ENCODE results near the gene CACNA2D3.

Gene CACNA2D3

GRCh38 chr3:54712539-54712938, 590.2 kb downstream of the CACNA2D3 start:
- DNase-seq: no peak

- no peak for DNase-seq
These were observed 590.7 kb downstream of the CACNA2D3 start for GRCh38 chr3:54713031-54713430.

GRCh38 chr3:54713455-54713854, 591.1 kb downstream of the CACNA2D3 start:
- no peak for DNase-seq

GRCh38 chr3:54714035-54714434, 591.7 kb downstream of the CACNA2D3 start:
- no peak for DNase-seq

GRCh38 chr3:54717506-54717905, 595.2 kb downstream of the CACNA2D3 start:
- DNase-seq: no peak

- DNase-seq: no peak
These were observed 597.6 kb downstream of the CACNA2D3 start for GRCh38 chr3:54719914-54720313.

GRCh38 chr3:54720604-54721003, 598.3 kb downstream of the CACNA2D3 start:
- DNase-seq: no peak

- DNase-seq: no peak
These were observed 609.5 kb downstream of the CACNA2D3 start for GRCh38 chr3:54731732-54732445.

- DNase-seq: no peak
These were observed 611.0 kb downstream of the CACNA2D3 start for GRCh38 chr3:54733106-54734006.

GRCh38 chr3:54736459-54736858, 614.1 kb downstream of the CACNA2D3 start:
- no peak for DNase-seq

- DNase-seq: no peak
These were observed 621.4 kb downstream of the CACNA2D3 start for GRCh38 chr3:54743755-54744154.

GRCh38 chr3:54744291-54744690, 621.9 kb downstream of the CACNA2D3 start:
- no peak for DNase-seq

GRCh38 chr3:54745843-54746242, 623.5 kb downstream of the CACNA2D3 start:
- no peak for DNase-seq

- DNase-seq: no peak
These were observed 624.4 kb downstream of the CACNA2D3 start for GRCh38 chr3:54746722-54747121.

GRCh38 chr3:54755756-54756155, 633.4 kb downstream of the CACNA2D3 start:
- DNase-seq: no peak

- DNase-seq: no peak
These were observed 634.0 kb downstream of the CACNA2D3 start for GRCh38 chr3:54756330-54756731.

GRCh38 chr3:54758461-54758860, 636.1 kb downstream of the CACNA2D3 start:
- no peak for DNase-seq

GRCh38 chr3:54759166-54759565, 636.8 kb downstream of the CACNA2D3 start:
- no peak for DNase-seq

- DNase-seq: no peak
These were observed 637.8 kb downstream of the CACNA2D3 start for GRCh38 chr3:54760201-54760600.

GRCh38 chr3:54761637-54762036, 639.3 kb downstream of the CACNA2D3 start:
- no peak for DNase-seq

- no peak for DNase-seq
These were observed 642.6 kb downstream of the CACNA2D3 start for GRCh38 chr3:54764911-54765310.

- DNase-seq: no peak
These were observed 648.7 kb downstream of the CACNA2D3 start for GRCh38 chr3:54771050-54771449.

- no peak for DNase-seq
These were observed 649.7 kb downstream of the CACNA2D3 start for GRCh38 chr3:54772051-54772450.

- DNase-seq: no peak
These were observed 650.4 kb downstream of the CACNA2D3 start for GRCh38 chr3:54772746-54773145.
